ENCODE measurements around the gene HOXD9.

The HOXD9 gene

GRCh38 chr2:176128982-176129796, 6.7 kb downstream of the HOXD9 start, which contains the start of gene HOXD8:
Gene HOXD8 (plus strand): TSS chr2:176129705. CDS start chr2:176130367, 662 bp downstream.
- no peak for FAIRE-seq
- no peak for TF ChIP-seq PAX5 (IDR thresholded peaks at IDR 0.05; ENCODE audit: insufficient read depth, low read length, severe bottlenecking)
- no peak for TF ChIP-seq POLR2AphosphoS5 (IDR thresholded peaks at IDR 0.05; ENCODE audit: low read depth, low read length)
- TF ChIP-seq POU2F2 (IDR thresholded peaks at IDR 0.05; ENCODE audit: low read depth, low read length): no peak
- TF ChIP-seq TAF1 (IDR thresholded peaks at IDR 0.05; ENCODE audit: low read depth, low read length): no peak
- TF ChIP-seq POLR2A (IDR thresholded peaks at IDR 0.05; ENCODE audit: low read depth, low read length): no peak
- no peak for TF ChIP-seq SPI1 (IDR thresholded peaks at IDR 0.05; ENCODE audit: low read depth, low read length)
- DNase-seq (ENCODE audit: insufficient read length, low spot score): no peak

GRCh38 chr2:176129813-176130146, 7.3 kb downstream of the HOXD9 start:
- no peak for TF ChIP-seq TAF1 (IDR thresholded peaks at IDR 0.05; ENCODE audit: low read depth, low read length)
- TF ChIP-seq PAX5 (IDR thresholded peaks at IDR 0.05; ENCODE audit: insufficient read depth, low read length, severe bottlenecking): no peak
- no peak for TF ChIP-seq POU2F2 (IDR thresholded peaks at IDR 0.05; ENCODE audit: low read depth, low read length)
- no peak for TF ChIP-seq POLR2A (IDR thresholded peaks at IDR 0.05; ENCODE audit: low read depth, low read length)
- TF ChIP-seq SPI1 (IDR thresholded peaks at IDR 0.05; ENCODE audit: low read depth, low read length): no peak
- no peak for TF ChIP-seq POLR2AphosphoS5 (IDR thresholded peaks at IDR 0.05; ENCODE audit: low read depth, low read length)
- FAIRE-seq (no peak), DNase-seq (ENCODE audit: insufficient read length, low spot score) (no peak)

GRCh38 chr2:176130147-176130956, 7.8 kb downstream of the HOXD9 start:
- TF ChIP-seq SPI1 (IDR thresholded peaks at IDR 0.05; ENCODE audit: low read depth, low read length) (no peak), PAX5 (IDR thresholded peaks at IDR 0.05; ENCODE audit: insufficient read depth, low read length, severe bottlenecking) (no peak), POLR2AphosphoS5 (IDR thresholded peaks at IDR 0.05; ENCODE audit: low read depth, low read length) (no peak), TAF1 (IDR thresholded peaks at IDR 0.05; ENCODE audit: low read depth, low read length) (no peak), POU2F2 (IDR thresholded peaks at IDR 0.05; ENCODE audit: low read depth, low read length) (no peak), POLR2A (IDR thresholded peaks at IDR 0.05; ENCODE audit: low read depth, low read length) (no peak)
- FAIRE-seq: no peak
- no peak for DNase-seq (ENCODE audit: insufficient read length, low spot score)

GRCh38 chr2:176130957-176131847, 8.7 kb downstream of the HOXD9 start:
- FAIRE-seq (no peak), DNase-seq (ENCODE audit: insufficient read length, low spot score) (no peak)
- TF ChIP-seq SPI1 (IDR thresholded peaks at IDR 0.05; ENCODE audit: low read depth, low read length): no peak
- TF ChIP-seq TAF1 (IDR thresholded peaks at IDR 0.05; ENCODE audit: low read depth, low read length): no peak
- no peak for TF ChIP-seq POLR2AphosphoS5 (IDR thresholded peaks at IDR 0.05; ENCODE audit: low read depth, low read length)
- no peak for TF ChIP-seq POU2F2 (IDR thresholded peaks at IDR 0.05; ENCODE audit: low read depth, low read length)
- TF ChIP-seq POLR2A (IDR thresholded peaks at IDR 0.05; ENCODE audit: low read depth, low read length): no peak
- no peak for TF ChIP-seq PAX5 (IDR thresholded peaks at IDR 0.05; ENCODE audit: insufficient read depth, low read length, severe bottlenecking)

- no peak for TF ChIP-seq TAF1 (IDR thresholded peaks at IDR 0.05; ENCODE audit: low read depth, low read length)
- no peak for TF ChIP-seq SPI1 (IDR thresholded peaks at IDR 0.05; ENCODE audit: low read depth, low read length)
- no peak for TF ChIP-seq POLR2AphosphoS5 (IDR thresholded peaks at IDR 0.05; ENCODE audit: low read depth, low read length)
- TF ChIP-seq POU2F2 (IDR thresholded peaks at IDR 0.05; ENCODE audit: low read depth, low read length): no peak
- TF ChIP-seq POLR2A (IDR thresholded peaks at IDR 0.05; ENCODE audit: low read depth, low read length): no peak
- no peak for TF ChIP-seq PAX5 (IDR thresholded peaks at IDR 0.05; ENCODE audit: insufficient read depth, low read length, severe bottlenecking)
- FAIRE-seq (no peak), DNase-seq (ENCODE audit: insufficient read length, low spot score) (no peak)
Observed at GRCh38 chr2:176131848-176132158, 9.3 kb downstream of the HOXD9 start.

- no peak for DNase-seq (ENCODE audit: insufficient read length, low spot score)
- no peak for TF ChIP-seq SPI1 (IDR thresholded peaks at IDR 0.05; ENCODE audit: low read depth, low read length)
- no peak for TF ChIP-seq POLR2AphosphoS5 (IDR thresholded peaks at IDR 0.05; ENCODE audit: low read depth, low read length)
- no peak for TF ChIP-seq TAF1 (IDR thresholded peaks at IDR 0.05; ENCODE audit: low read depth, low read length)
- no peak for TF ChIP-seq POU2F2 (IDR thresholded peaks at IDR 0.05; ENCODE audit: low read depth, low read length)
- TF ChIP-seq PAX5 (IDR thresholded peaks at IDR 0.05; ENCODE audit: insufficient read depth, low read length, severe bottlenecking): no peak
- no peak for TF ChIP-seq POLR2A (IDR thresholded peaks at IDR 0.05; ENCODE audit: low read depth, low read length)
- FAIRE-seq: no peak
Observed at GRCh38 chr2:176132205-176133171, 10.0 kb downstream of the HOXD9 start.

- FAIRE-seq (no peak), DNase-seq (ENCODE audit: insufficient read length, low spot score) (no peak)
- TF ChIP-seq POLR2AphosphoS5 (IDR thresholded peaks at IDR 0.05; ENCODE audit: low read depth, low read length) (no peak), POU2F2 (IDR thresholded peaks at IDR 0.05; ENCODE audit: low read depth, low read length) (no peak), POLR2A (IDR thresholded peaks at IDR 0.05; ENCODE audit: low read depth, low read length) (no peak), TAF1 (IDR thresholded peaks at IDR 0.05; ENCODE audit: low read depth, low read length) (no peak), SPI1 (IDR thresholded peaks at IDR 0.05; ENCODE audit: low read depth, low read length) (no peak), PAX5 (IDR thresholded peaks at IDR 0.05; ENCODE audit: insufficient read depth, low read length, severe bottlenecking) (no peak)
Observed at GRCh38 chr2:176133389-176133788, 10.9 kb downstream of the HOXD9 start.

- no peak for DNase-seq (ENCODE audit: insufficient read length, low spot score)
- TF ChIP-seq TAF1 (IDR thresholded peaks at IDR 0.05; ENCODE audit: low read depth, low read length) (no peak), SPI1 (IDR thresholded peaks at IDR 0.05; ENCODE audit: low read depth, low read length) (no peak), PAX5 (IDR thresholded peaks at IDR 0.05; ENCODE audit: insufficient read depth, low read length, severe bottlenecking) (no peak), POU2F2 (IDR thresholded peaks at IDR 0.05; ENCODE audit: low read depth, low read length) (no peak), POLR2A (IDR thresholded peaks at IDR 0.05; ENCODE audit: low read depth, low read length) (no peak), POLR2AphosphoS5 (IDR thresholded peaks at IDR 0.05; ENCODE audit: low read depth, low read length) (no peak)
- no peak for FAIRE-seq
Observed at GRCh38 chr2:176134035-176134434, 11.5 kb downstream of the HOXD9 start.
